ENCODE results near the gene IVNS1ABP.

DNA sequence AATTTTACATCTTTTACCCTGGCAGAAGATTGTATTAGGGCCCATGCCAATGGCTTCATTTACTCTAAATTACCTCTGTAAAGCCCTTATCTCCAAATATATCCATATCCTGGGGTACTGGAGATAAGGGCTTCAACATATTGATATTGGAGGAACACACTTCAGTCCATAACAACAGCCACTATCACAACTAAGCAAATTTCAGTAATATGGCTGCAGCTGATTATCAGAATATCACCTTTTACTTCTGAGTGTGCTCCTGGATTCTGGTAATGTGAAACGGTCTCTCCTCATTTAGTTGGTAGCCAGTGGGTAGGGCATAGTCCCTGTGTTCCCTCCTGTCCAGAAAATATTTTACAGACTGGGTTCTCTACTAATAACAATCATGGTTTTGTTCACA lies 53.3 kb downstream of the IVNS1ABP start:
- TF ChIP-seq, protein P1, sequence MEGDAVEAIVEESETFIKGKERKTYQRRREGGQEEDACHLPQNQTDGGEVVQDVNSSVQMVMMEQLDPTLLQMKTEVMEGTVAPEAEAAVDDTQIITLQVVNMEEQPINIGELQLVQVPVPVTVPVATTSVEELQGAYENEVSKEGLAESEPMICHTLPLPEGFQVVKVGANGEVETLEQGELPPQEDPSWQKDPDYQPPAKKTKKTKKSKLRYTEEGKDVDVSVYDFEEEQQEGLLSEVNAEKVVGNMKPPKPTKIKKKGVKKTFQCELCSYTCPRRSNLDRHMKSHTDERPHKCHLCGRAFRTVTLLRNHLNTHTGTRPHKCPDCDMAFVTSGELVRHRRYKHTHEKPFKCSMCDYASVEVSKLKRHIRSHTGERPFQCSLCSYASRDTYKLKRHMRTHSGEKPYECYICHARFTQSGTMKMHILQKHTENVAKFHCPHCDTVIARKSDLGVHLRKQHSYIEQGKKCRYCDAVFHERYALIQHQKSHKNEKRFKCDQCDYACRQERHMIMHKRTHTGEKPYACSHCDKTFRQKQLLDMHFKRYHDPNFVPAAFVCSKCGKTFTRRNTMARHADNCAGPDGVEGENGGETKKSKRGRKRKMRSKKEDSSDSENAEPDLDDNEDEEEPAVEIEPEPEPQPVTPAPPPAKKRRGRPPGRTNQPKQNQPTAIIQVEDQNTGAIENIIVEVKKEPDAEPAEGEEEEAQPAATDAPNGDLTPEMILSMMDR (IDR thresholded peaks at IDR 0.05 in 4 of 5, conservative IDR thresholded peaks at IDR 0.05 in 1 of 5): no peak
- no peak for TF ChIP-seq POLR2A (IDR thresholded peaks at IDR 0.05)
